ENCODE measurements around the gene APOBEC4. TPM values are rescaled to one million over a fixed set of nuclear protein-coding genes. Genes with fewer than 3 reads are reported as not detected.

APOBEC4 gene
- total and polyA plus RNA-seq, 10 of the 15 experiments (the other 5 are each of a cell fraction or from before 2014, with no cell fraction given): 0.04 to 0.25 (median 0.06) TPM; not detected in 5

GRCh38 chr1:183687546-183688304, 34.6 kb upstream of the APOBEC4 start:
- Histone ChIP-seq H3K4me1 (ENCODE audit: control insufficient read depth, insufficient read depth, low read length) (0 out of 2 replicates have a peak, but pooled peaks cover 4% of the 10 kb centered on the region), H3K27ac (ENCODE audit: control insufficient read depth, insufficient read depth) (no peak overlapping the region), H3K4me2 (ENCODE audit: control insufficient read depth, insufficient read depth) (no peak overlapping the region), H4K20me1 (ENCODE audit: control insufficient read depth, insufficient read depth) (no peaks in the 10 kb centered on the region), H2AFZ (ENCODE audit: control insufficient read depth, low read depth, low read length) (no peak overlapping the region), H3K27me3 (replicated peaks in 1 of 2; ENCODE audit: control insufficient read depth in 2 of 2, insufficient read depth in 2 of 2, low read length in 1 of 2) (no peaks in the 10 kb centered on the region), H3K4me3 (no peak overlapping the region), H3K79me2 (ENCODE audit: control insufficient read depth, insufficient read depth, low read length) (no peaks in the 10 kb centered on the region), H3K9me3 (replicated peaks; ENCODE audit: control insufficient read depth, insufficient read depth, low read length) (no peaks in the 10 kb centered on the region), H3K36me3 (ENCODE audit: control insufficient read depth in 2 of 2, insufficient read depth in 2 of 2, low read length in 1 of 2) (no peaks in the 10 kb centered on the region), H3K9ac (ENCODE audit: control insufficient read depth, insufficient read depth, low read length) (no peak overlapping the region)
- TF ChIP-seq EGR1 (IDR thresholded peaks at IDR 0.05; ENCODE audit: borderline replicate concordance in 1 of 2, low read depth in 2 of 2, low read length in 2 of 2): no peak
- TF ChIP-seq SMAD5 (IDR thresholded peaks at IDR 0.05; ENCODE audit: low read depth): no peak
- TF ChIP-seq ZSCAN29 (IDR thresholded peaks at IDR 0.05): no peak
- no peak for TF ChIP-seq CHD1 (IDR thresholded peaks at IDR 0.05; ENCODE audit: low read depth, low read length)
- TF ChIP-seq NFYB (IDR thresholded peaks at IDR 0.05; ENCODE audit: insufficient read depth, low read depth, low read length): no peak
- no peak for TF ChIP-seq SMAD1 (IDR thresholded peaks at IDR 0.05; ENCODE audit: low read depth, partially characterized antibody)
- no peak for TF ChIP-seq ASH2L (IDR thresholded peaks at IDR 0.05; ENCODE audit: borderline replicate concordance, low read depth)
- no peak for TF ChIP-seq YY1 (IDR thresholded peaks at IDR 0.05; ENCODE audit: low read depth, low read length)
- no peak for TF ChIP-seq RCOR1 (conservative IDR thresholded peaks at IDR 0.05; ENCODE audit: low read depth, low read length)
- CTCF ChIA-PET: interaction anchor here (1.0 to 9.1 kb wide), 5 partner anchors 11 to 228 kb away, joined by 4 to 199 read pairs (median 6); partner anchors contain the start of gene APOBEC4
- RAD21 ChIA-PET (ENCODE audit: unreplicated experiment): interaction anchor here (1.2 to 5.1 kb wide), 3 partner anchors 34 to 228 kb away, joined by 5 to 101 read pairs (median 5); partner anchors contain the start of gene APOBEC4
- intact Hi-C loops (cut with micrococcal nuclease; ENCODE audit: unreplicated experiment): loop anchor here (5.0 to 10.0 kb wide), 4 partner anchors 120 to 405 kb away; partner anchors contain the start of genes RGL1 and SMG7
- 98% methylated on average over 2 of the region's 2 CpGs for WGBS (ENCODE audit: insufficient coverage, insufficient replicate concordance, low lambda C conversion rate, missing lambda C conversion rate)
- SMC1A ChIA-PET (ENCODE audit: uncharacterized antibody, unreplicated experiment): interaction anchor here (0.5 to 5.8 kb wide), 8 partner anchors 34 to 254 kb away, joined by 3 to 128 read pairs (median 4); partner anchors contain the start of gene APOBEC4
- POLR2A ChIA-PET: interaction anchor here (1.3 kb wide), 1 partner anchor 35 kb away, joined by 6 read pairs; the partner anchor contains the start of gene APOBEC4
- no TSS peak for BruUV-seq (replicated peaks)
- in situ Hi-C loops (cut with MboI): no loop called here
- no peak for ATAC-seq
- no peak for DNase-seq (ENCODE audit: low read depth, low spot score)
- no peak for FAIRE-seq
